A549 (cell line): Measurements from ENCODE around the gene ELOVL5.

Experiments
- CEBPB ChIP-seq, 2 experiments: fragments of >200 bp in 1 of 2; sonication (Bioruptor Twin) in 1 of 2; formaldehyde crosslinking in 1 of 2; IDR thresholded peaks; 2 replicates each; pipeline ENCODE4 v1.6.1; 2012 to 2016
- ELK1 ChIP-seq: fragments of 150-350 bp; IDR thresholded peaks from 2 replicates; pipeline ENCODE4 v1.6.1; 2014; ENCODE audit warnings: low read depth, mild to moderate bottlenecking, low read length
- POLR2A ChIP-seq: IDR thresholded peaks from 2 replicates; pipeline ENCODE4 v1.6.1; 2012; ENCODE audit warnings: mild to moderate bottlenecking, low read length
- RCOR1 ChIP-seq: fragments of 150-350 bp; IDR thresholded peaks from 2 replicates; pipeline ENCODE4 v1.6.1; 2014; ENCODE audit warnings: antibody characterized with exemption, low read length, low read depth
- SREBF2 ChIP-seq: fragments of 450-650 bp; IDR thresholded peaks from 2 replicates; pipeline ENCODE4 v1.6.1; 2014; ENCODE audit warnings: mild to moderate bottlenecking, moderate library complexity
- TF ChIP-seq, protein P1 (sequence below): fragments of >200 bp; sonication (Bioruptor Twin); formaldehyde crosslinking; IDR thresholded peaks from 3 replicates; pipeline ENCODE4 v1.5.1; 2016
- TF ChIP-seq, protein P2 (sequence below): fragments of >200 bp; sonication (Bioruptor Twin); formaldehyde crosslinking; IDR thresholded peaks from 3 replicates; pipeline ENCODE4 v1.6.1; 2016

GRCh38 chr6:53282234-53282633, 66.5 kb downstream of the ELOVL5 start:
- TF ChIP-seq SREBF2 (no peak), POLR2A (no peak), CEBPB (IDR thresholded peaks at IDR 0.05) (no peak), RCOR1 (no peak), ELK1 (no peak)
- TF ChIP-seq, protein P1, sequence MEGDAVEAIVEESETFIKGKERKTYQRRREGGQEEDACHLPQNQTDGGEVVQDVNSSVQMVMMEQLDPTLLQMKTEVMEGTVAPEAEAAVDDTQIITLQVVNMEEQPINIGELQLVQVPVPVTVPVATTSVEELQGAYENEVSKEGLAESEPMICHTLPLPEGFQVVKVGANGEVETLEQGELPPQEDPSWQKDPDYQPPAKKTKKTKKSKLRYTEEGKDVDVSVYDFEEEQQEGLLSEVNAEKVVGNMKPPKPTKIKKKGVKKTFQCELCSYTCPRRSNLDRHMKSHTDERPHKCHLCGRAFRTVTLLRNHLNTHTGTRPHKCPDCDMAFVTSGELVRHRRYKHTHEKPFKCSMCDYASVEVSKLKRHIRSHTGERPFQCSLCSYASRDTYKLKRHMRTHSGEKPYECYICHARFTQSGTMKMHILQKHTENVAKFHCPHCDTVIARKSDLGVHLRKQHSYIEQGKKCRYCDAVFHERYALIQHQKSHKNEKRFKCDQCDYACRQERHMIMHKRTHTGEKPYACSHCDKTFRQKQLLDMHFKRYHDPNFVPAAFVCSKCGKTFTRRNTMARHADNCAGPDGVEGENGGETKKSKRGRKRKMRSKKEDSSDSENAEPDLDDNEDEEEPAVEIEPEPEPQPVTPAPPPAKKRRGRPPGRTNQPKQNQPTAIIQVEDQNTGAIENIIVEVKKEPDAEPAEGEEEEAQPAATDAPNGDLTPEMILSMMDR = no peak
- TF ChIP-seq, protein P2, sequence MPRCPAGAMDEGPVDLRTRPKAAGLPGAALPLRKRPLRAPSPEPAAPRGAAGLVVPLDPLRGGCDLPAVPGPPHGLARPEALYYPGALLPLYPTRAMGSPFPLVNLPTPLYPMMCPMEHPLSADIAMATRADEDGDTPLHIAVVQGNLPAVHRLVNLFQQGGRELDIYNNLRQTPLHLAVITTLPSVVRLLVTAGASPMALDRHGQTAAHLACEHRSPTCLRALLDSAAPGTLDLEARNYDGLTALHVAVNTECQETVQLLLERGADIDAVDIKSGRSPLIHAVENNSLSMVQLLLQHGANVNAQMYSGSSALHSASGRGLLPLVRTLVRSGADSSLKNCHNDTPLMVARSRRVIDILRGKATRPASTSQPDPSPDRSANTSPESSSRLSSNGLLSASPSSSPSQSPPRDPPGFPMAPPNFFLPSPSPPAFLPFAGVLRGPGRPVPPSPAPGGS = no peak
